Panc1 (cell line): ENCODE data around the gene PIP4K2C. TPM values are rescaled to one million over a fixed set of nuclear protein-coding genes. Genes with fewer than 3 reads are reported as not detected.

ENCODE experiments used
- ATAC-seq: fragments of 200-7000 bp; cut with Tn5 transposase; 2 replicates; pipeline ENCODE4 v1.9.1; 2020; ENCODE audit warnings: mild to moderate bottlenecking, moderate library complexity
- BruUV-seq: library from RNA; stranded (reverse); fragments of 400-500 nt; replicated peaks from 2 replicates; lab custom pipeline; 2021; lab: Mats Ljungman, UMichigan
- CTCF ChIA-PET: fragments of 300-600 bp; sonication (Branson Sonifier 250); formaldehyde crosslinking; loops from one replicate; lab custom pipeline; 2022; ENCODE audit warnings: antibody characterized with exemption; lab: Charles Lee
- POLR2A ChIA-PET: fragments of 300-600 bp; sonication (Branson Sonifier 250); formaldehyde crosslinking; loops from one replicate; lab custom pipeline; 2022; ENCODE audit warnings: antibody characterized with exemption; lab: Charles Lee
- DNase-seq: peaks from one replicate; pipeline ENCODE4 v3.0.0-alpha.2; 2010; ENCODE audit warnings: low read depth, low spot score
- H3K27ac ChIP-seq: 2 replicates; pipeline ENCODE4 v1.5.1; 2011; ENCODE audit warnings: mild to moderate bottlenecking, low read length, inconsistent platforms
- H3K27me3 ChIP-seq: fragments of 200-500 bp; sonication (Bioruptor generic); 2 replicates; pipeline ENCODE4 v1.6.0; 2014; ENCODE audit warnings: low read length, inconsistent platforms; ENCODE audit not compliant: control insufficient read depth, insufficient read depth
- H3K36me3 ChIP-seq: fragments of 200-500 bp; sonication (Bioruptor generic); 2 replicates; pipeline ENCODE4 v1.5.1; 2014; ENCODE audit warnings: inconsistent platforms, mild to moderate bottlenecking, low read length, moderate library complexity; ENCODE audit not compliant: control insufficient read depth, insufficient read depth
- H3K4me1 ChIP-seq: 2 replicates; pipeline ENCODE4 v1.5.1; 2011; ENCODE audit warnings: inconsistent platforms, mild to moderate bottlenecking, low read length, moderate library complexity; ENCODE audit not compliant: control insufficient read depth, insufficient read depth
- H3K4me3 ChIP-seq, 2 experiments: 2 replicates each; pipeline ENCODE4 v1.5.1; 2011 to 2012; ENCODE audit warnings: low read depth in 2 of 2, low read length in 2 of 2, mild to moderate bottlenecking in 2 of 2, inconsistent platforms in 1 of 2, moderate library complexity in 1 of 2
- H3K9me3 ChIP-seq: fragments of 200-500 bp; sonication (Bioruptor generic); 2 replicates; pipeline ENCODE4 v1.5.1; 2014; ENCODE audit warnings: low read depth, mild to moderate bottlenecking, inconsistent platforms, low read length, moderate library complexity; ENCODE audit not compliant: control insufficient read depth, insufficient read depth
- CTCF ChIP-seq: fragments of 450-650 bp; IDR thresholded peaks from 2 replicates; pipeline ENCODE4 v1.5.1; 2017; ENCODE audit warnings: mild to moderate bottlenecking
- POLR2AphosphoS5 ChIP-seq: IDR thresholded peaks from 2 replicates; pipeline ENCODE4 v1.6.1; 2012; ENCODE audit warnings: mild to moderate bottlenecking, low read depth, low read length, moderate library complexity
- REST ChIP-seq, 2 experiments: IDR thresholded peaks; 2 replicates each; pipeline ENCODE4 v1.6.1; 2011 to 2012; ENCODE audit warnings: low read depth in 2 of 2, control low read depth in 1 of 2, low read length in 1 of 2, mild to moderate bottlenecking in 1 of 2, moderate library complexity in 1 of 2; ENCODE audit not compliant: insufficient read depth in 1 of 2
- SIN3A ChIP-seq: IDR thresholded peaks from 2 replicates; pipeline ENCODE4 v1.6.1; 2012; ENCODE audit warnings: low read depth, mild to moderate bottlenecking, low read length, moderate library complexity, borderline replicate concordance; ENCODE audit not compliant: insufficient read depth
- TCF7L2 ChIP-seq: IDR thresholded peaks from 2 replicates; pipeline ENCODE4 v1.6.1; 2011; ENCODE audit warnings: mild to moderate bottlenecking, low read depth, low read length, inconsistent platforms
- in situ Hi-C: cut with HindIII; loops from 2 replicates; pipeline ENCODE4 v1.10.0; 2016; ENCODE audit warnings: low sequenced_read_pairs, low pct_unique_long_range_greater_than_20kb
- intact Hi-C: fragments of 100-400 bp; cut with micrococcal nuclease; formaldehyde crosslinking; loops from one replicate; pipeline ENCODE4 v1.10.0; 2022; ENCODE audit not compliant: unreplicated experiment
- total RNA-seq: library from RNA; stranded (reverse); gene quantifications from one replicate; pipeline ENCODE4 v1.2.1, GENCODE V29; 2021; ENCODE audit not compliant: unreplicated experiment

Gene PIP4K2C
- total RNA-seq, 1 experiment from 2014 or later, result 62.6 TPM

- intact Hi-C loops (no loop called here), in situ Hi-C loops (no loop called here)
- ChIA-PET POLR2A (interaction anchor here (0.5 kb wide), 1 partner anchor 14 kb away, joined by 7 read pairs; the partner anchor contains the start of gene PIP4K2C), CTCF (no interaction called here)
- ATAC-seq (no peak), DNase-seq (no peak)
- BruUV-seq, result no TSS peak
- Histone ChIP-seq H3K9me3 (no peaks in the 10 kb centered on the region), H3K36me3 (no peaks in the 10 kb centered on the region), H3K27ac (no peak overlapping the region), H3K27me3 (no peaks in the 10 kb centered on the region), H3K4me1 (no peaks in the 10 kb centered on the region), H3K4me3 (no peak overlapping the region)
- TF ChIP-seq REST (IDR thresholded peaks at IDR 0.05; ENCODE audit: insufficient read depth in 1 of 2, low read depth in 2 of 2, low read length in 1 of 2) (no peak), POLR2AphosphoS5 (no peak), TCF7L2 (no peak), CTCF (no peak), SIN3A (no peak)
Measured at GRCh38 chr12:57576613-57577160, 14.3 kb upstream of the PIP4K2C start.

- DNase-seq, result no peak
- no TSS peak for BruUV-seq
Measured at GRCh38 chr12:57577981-57578758, 12.8 kb upstream of the PIP4K2C start.

More at GRCh38 chr12:57577981-57578758, 12.8 kb upstream of the PIP4K2C start:
- Histone ChIP-seq H3K4me1 (no peaks in the 10 kb centered on the region), H3K27ac (no peak overlapping the region), H3K36me3 (no peaks in the 10 kb centered on the region), H3K4me3 (no peak overlapping the region), H3K27me3 (no peaks in the 10 kb centered on the region), H3K9me3 (no peaks in the 10 kb centered on the region)
- intact Hi-C loops, result no loop called here
- TF ChIP-seq SIN3A (no peak), REST (IDR thresholded peaks at IDR 0.05; ENCODE audit: insufficient read depth in 1 of 2, low read depth in 2 of 2, low read length in 1 of 2) (no peak), CTCF (no peak), POLR2AphosphoS5 (no peak), TCF7L2 (no peak)
- ChIA-PET POLR2A (no interaction called here), CTCF (no interaction called here)
- in situ Hi-C loops, result no loop called here
- no peak for ATAC-seq
